ENCODE results near the gene CRNN.

Gene CRNN

GRCh38 chr1:152444045-152444444 lies 30.0 kb upstream of the CRNN start:
- no peak overlapping the region for H3K27ac ChIP-seq
- no peak for TF ChIP-seq ZFX (IDR thresholded peaks at IDR 0.05; ENCODE audit: borderline replicate concordance)
- no peak for TF ChIP-seq CTCF (IDR thresholded peaks at IDR 0.05)

GRCh38 chr1:152442765-152443164 lies 28.7 kb upstream of the CRNN start:
- TF ChIP-seq ZFX (IDR thresholded peaks at IDR 0.05; ENCODE audit: borderline replicate concordance) (no peak), CTCF (IDR thresholded peaks at IDR 0.05) (no peak)
- no peak overlapping the region for H3K27ac ChIP-seq

GRCh38 chr1:152442301-152442700 lies 28.2 kb upstream of the CRNN start:
- H3K27ac ChIP-seq = no peak overlapping the region
- no peak for TF ChIP-seq CTCF (IDR thresholded peaks at IDR 0.05)
- no peak for TF ChIP-seq ZFX (IDR thresholded peaks at IDR 0.05; ENCODE audit: borderline replicate concordance)

- TF ChIP-seq CTCF (IDR thresholded peaks at IDR 0.05) (no peak), ZFX (IDR thresholded peaks at IDR 0.05; ENCODE audit: borderline replicate concordance) (no peak)
Observed at GRCh38 chr1:152441756-152442155, 27.7 kb upstream of the CRNN start.

GRCh38 chr1:152440635-152441471 lies 26.8 kb upstream of the CRNN start:
- TF ChIP-seq ZFX (IDR thresholded peaks at IDR 0.05; ENCODE audit: borderline replicate concordance) = no peak
- peak; percentile 98 for TF ChIP-seq CTCF (IDR thresholded peaks at IDR 0.05)
- H3K27ac ChIP-seq = no peak overlapping the region

More at GRCh38 chr1:152441756-152442155, 27.7 kb upstream of the CRNN start:
- no peak overlapping the region for H3K27ac ChIP-seq

- H3K27ac ChIP-seq = no peak overlapping the region
- TF ChIP-seq ZFX (IDR thresholded peaks at IDR 0.05; ENCODE audit: borderline replicate concordance) = no peak
Observed at GRCh38 chr1:152436593-152437496, 22.8 kb upstream of the CRNN start.

GRCh38 chr1:152427458-152427857 lies 13.4 kb upstream of the CRNN start:
- TF ChIP-seq CTCF (IDR thresholded peaks at IDR 0.05) (no peak), ZFX (IDR thresholded peaks at IDR 0.05; ENCODE audit: borderline replicate concordance) (no peak)
- no peak overlapping the region for H3K27ac ChIP-seq
